GM12801 (cell line): Measurements from ENCODE around the gene MICALL2.

Experiments used
- CTCF ChIP-seq: IDR thresholded peaks from one replicate; pipeline ENCODE4 v1.5.1; 2011; ENCODE audit warnings: control low read depth; ENCODE audit not compliant: insufficient read length; ENCODE audit errors: extremely low read depth

The MICALL2 gene

GRCh38 chr7:1490837-1491236 is 31.6 kb upstream of the MICALL2 start:
- TF ChIP-seq CTCF: no peak

- TF ChIP-seq CTCF: no peak
These were observed 30.1 kb upstream of the MICALL2 start for GRCh38 chr7:1489336-1489735.

GRCh38 chr7:1488016-1488415 is 28.7 kb upstream of the MICALL2 start:
- no peak for TF ChIP-seq CTCF

- no peak for TF ChIP-seq CTCF
These were observed 28.2 kb upstream of the MICALL2 start for GRCh38 chr7:1487466-1487865.

- TF ChIP-seq CTCF: no peak
These were observed 27.3 kb upstream of the MICALL2 start for GRCh38 chr7:1486571-1486970.

- no peak for TF ChIP-seq CTCF
These were observed 25.9 kb upstream of the MICALL2 start for GRCh38 chr7:1485156-1485555.

- TF ChIP-seq CTCF: no peak
These were observed 25.3 kb upstream of the MICALL2 start for GRCh38 chr7:1484569-1484968.
